ENCODE results near the gene AMPD2.

DNA sequence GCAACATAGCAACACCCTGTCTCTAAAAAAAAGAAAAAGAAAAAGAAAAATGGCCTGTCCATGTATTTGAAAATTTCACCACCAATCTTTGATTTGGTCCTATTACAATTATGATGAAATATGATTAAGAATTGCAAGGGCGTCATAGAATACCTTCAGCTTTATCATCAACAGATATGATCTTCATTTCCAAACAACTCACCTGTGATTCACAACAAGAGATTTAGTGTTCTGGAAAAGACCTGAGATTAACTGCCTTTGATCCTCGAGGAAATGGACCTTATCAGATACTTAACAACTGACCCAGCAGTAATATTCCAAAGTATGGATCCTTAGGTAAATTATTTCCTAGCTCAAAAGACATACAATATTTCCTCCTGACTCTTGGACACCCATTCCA lies 32.8 kb downstream of the AMPD2 start:
- TF ChIP-seq, protein P1, sequence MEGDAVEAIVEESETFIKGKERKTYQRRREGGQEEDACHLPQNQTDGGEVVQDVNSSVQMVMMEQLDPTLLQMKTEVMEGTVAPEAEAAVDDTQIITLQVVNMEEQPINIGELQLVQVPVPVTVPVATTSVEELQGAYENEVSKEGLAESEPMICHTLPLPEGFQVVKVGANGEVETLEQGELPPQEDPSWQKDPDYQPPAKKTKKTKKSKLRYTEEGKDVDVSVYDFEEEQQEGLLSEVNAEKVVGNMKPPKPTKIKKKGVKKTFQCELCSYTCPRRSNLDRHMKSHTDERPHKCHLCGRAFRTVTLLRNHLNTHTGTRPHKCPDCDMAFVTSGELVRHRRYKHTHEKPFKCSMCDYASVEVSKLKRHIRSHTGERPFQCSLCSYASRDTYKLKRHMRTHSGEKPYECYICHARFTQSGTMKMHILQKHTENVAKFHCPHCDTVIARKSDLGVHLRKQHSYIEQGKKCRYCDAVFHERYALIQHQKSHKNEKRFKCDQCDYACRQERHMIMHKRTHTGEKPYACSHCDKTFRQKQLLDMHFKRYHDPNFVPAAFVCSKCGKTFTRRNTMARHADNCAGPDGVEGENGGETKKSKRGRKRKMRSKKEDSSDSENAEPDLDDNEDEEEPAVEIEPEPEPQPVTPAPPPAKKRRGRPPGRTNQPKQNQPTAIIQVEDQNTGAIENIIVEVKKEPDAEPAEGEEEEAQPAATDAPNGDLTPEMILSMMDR (IDR thresholded peaks at IDR 0.05; ENCODE audit: low read depth, low read length): no peak
- TF ChIP-seq MAX (IDR thresholded peaks at IDR 0.05; ENCODE audit: low read depth, low read length): no peak
- no peak for TF ChIP-seq POLR2A (IDR thresholded peaks at IDR 0.05; ENCODE audit: extremely low read depth, insufficient read length)
- no peak for TF ChIP-seq MYC (IDR thresholded peaks at IDR 0.05; ENCODE audit: low read depth, low read length)

All from NB4 (cell line).